Panc1 (cell line): ENCODE measurements around the gene CD84.

Experiments used
- CTCF ChIP-seq: fragments of 450-650 bp; IDR thresholded peaks from 2 replicates; pipeline ENCODE4 v1.5.1; 2017; ENCODE audit warnings: mild to moderate bottlenecking
- POLR2AphosphoS5 ChIP-seq: IDR thresholded peaks from 2 replicates; pipeline ENCODE4 v1.6.1; 2012; ENCODE audit warnings: mild to moderate bottlenecking, low read depth, low read length, moderate library complexity
- TF ChIP-seq, protein P1 (sequence below), 2 experiments: IDR thresholded peaks; 2 replicates each; pipeline ENCODE4 v1.6.1; 2011 to 2012; ENCODE audit warnings: low read depth in 2 of 2, control low read depth in 1 of 2, low read length in 1 of 2, mild to moderate bottlenecking in 1 of 2, moderate library complexity in 1 of 2; ENCODE audit not compliant: insufficient read depth in 1 of 2

DNA sequence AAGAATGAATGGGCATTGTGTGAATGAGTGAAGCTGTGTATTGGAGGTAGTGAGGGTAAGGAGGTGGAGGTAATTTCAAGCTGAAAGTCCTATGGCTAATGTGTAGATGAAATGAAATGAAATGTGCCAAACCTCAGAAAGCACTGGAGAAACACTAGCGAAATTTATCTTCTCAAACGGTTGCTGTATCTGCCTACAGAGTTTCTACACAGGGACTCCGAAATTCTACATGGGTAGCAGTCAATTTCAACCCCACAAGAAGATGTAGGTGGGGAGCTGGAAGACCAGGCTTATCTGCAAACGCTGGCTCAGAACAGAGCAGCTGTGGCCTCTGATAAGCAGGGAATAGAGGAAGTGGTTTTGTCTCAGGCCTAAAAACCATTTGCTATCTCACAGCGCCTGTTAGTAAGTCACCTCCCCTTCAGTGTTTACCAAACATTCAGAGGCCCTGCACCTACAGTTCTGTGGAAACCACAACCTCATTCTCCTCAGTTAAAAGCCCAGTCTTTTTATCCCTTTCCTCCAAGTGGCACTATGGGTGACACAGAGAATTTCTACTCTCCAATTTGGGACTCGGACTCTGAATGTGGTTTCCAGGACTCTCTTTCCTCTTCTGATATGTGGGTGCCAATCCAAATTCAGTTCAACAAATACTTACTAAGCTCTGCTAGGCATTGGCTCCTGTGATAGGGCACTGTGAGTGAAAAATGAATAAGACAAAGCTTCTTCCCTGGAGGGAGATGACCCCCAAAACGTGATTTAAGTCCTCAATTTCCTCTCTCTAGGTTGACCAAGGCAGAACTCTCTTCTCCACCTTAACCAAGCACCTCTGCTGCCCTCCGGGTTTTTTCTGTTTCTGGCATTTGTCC lies 39.1 kb downstream of the CD84 start:
- TF ChIP-seq CTCF, result no peak
- TF ChIP-seq, protein P1, sequence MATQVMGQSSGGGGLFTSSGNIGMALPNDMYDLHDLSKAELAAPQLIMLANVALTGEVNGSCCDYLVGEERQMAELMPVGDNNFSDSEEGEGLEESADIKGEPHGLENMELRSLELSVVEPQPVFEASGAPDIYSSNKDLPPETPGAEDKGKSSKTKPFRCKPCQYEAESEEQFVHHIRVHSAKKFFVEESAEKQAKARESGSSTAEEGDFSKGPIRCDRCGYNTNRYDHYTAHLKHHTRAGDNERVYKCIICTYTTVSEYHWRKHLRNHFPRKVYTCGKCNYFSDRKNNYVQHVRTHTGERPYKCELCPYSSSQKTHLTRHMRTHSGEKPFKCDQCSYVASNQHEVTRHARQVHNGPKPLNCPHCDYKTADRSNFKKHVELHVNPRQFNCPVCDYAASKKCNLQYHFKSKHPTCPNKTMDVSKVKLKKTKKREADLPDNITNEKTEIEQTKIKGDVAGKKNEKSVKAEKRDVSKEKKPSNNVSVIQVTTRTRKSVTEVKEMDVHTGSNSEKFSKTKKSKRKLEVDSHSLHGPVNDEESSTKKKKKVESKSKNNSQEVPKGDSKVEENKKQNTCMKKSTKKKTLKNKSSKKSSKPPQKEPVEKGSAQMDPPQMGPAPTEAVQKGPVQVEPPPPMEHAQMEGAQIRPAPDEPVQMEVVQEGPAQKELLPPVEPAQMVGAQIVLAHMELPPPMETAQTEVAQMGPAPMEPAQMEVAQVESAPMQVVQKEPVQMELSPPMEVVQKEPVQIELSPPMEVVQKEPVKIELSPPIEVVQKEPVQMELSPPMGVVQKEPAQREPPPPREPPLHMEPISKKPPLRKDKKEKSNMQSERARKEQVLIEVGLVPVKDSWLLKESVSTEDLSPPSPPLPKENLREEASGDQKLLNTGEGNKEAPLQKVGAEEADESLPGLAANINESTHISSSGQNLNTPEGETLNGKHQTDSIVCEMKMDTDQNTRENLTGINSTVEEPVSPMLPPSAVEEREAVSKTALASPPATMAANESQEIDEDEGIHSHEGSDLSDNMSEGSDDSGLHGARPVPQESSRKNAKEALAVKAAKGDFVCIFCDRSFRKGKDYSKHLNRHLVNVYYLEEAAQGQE (IDR thresholded peaks at IDR 0.05; ENCODE audit: insufficient read depth in 1 of 2, low read depth in 2 of 2, low read length in 1 of 2), result no peak
- TF ChIP-seq POLR2AphosphoS5, result no peak
